Smooth muscle cell of the brain vasculature (primary cell): ENCODE results near the gene RANBP3.
A peak's percentile ranks its signal among the peaks of the same experiment; 100 is the strongest.
"Not testable (repeated sequence)": the region's sequence is repeated elsewhere in the genome, so short reads cannot be mapped to it uniquely, and the experiment has no call there.

Source experiments
- DNase-seq: peaks from one replicate; pipeline ENCODE4 v3.0.0-alpha.2; 2012; ENCODE audit warnings: low read depth, low spot score

RANBP3 gene

DNA sequence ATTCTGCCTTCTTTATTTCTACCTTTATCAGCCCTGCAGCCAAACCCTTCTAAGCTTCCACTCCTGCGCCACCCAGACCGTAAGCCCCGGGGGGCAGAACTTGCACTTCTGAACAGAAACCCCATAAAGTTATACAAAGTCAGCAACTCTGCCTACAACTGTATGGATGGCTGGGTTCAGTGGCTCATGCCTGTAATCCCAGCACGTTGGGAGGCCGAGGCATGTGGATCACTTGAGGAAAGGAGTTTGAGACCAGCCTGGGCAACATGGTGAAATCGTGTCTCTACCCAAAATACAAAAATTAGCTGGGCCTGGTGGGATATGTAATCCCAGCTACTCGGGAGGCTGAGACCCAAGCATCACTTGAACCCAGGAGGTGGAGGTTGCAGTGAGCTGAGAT is 10.4 kb downstream of the RANBP3 start:
- no peak for DNase-seq

DNA sequence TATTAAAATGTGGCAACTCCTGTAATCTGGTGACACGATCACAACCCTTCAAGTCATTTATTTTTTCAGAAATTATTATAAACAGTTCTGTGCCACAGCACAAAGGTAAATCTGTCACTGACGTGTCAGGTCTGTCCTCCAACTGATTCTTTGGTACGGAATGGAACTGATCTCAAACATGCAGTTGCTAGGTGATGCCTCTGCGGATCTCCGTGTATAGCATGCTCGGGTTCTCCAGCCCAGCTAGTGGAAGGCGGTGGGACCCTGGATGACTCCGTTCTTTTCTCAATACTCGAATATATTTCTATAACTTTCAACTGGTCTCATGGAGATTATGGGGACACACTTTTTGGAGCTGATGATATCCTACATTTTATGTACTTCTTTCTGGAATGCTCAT is 11.0 kb downstream of the RANBP3 start:
- no peak for DNase-seq

DNA sequence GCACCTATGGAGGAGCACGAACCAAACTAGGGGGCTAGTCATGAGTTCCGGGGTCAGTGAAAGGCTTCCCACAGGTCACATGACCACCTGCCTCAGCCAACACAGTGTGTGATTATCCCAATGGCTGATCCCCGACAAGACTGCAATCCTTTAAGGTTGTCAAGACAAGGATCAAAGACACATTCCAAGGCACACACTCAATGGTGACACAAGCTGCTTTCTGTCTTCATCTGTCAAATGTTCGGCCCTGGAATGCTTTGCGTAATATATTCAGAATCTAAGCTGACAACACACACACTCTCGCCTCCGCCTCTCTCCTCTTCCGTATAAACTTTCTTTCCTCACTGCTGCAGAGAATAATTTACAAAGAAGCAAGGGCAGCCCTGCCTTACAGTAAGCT is 11.7 kb downstream of the RANBP3 start:
- DNase-seq = no peak

DNA sequence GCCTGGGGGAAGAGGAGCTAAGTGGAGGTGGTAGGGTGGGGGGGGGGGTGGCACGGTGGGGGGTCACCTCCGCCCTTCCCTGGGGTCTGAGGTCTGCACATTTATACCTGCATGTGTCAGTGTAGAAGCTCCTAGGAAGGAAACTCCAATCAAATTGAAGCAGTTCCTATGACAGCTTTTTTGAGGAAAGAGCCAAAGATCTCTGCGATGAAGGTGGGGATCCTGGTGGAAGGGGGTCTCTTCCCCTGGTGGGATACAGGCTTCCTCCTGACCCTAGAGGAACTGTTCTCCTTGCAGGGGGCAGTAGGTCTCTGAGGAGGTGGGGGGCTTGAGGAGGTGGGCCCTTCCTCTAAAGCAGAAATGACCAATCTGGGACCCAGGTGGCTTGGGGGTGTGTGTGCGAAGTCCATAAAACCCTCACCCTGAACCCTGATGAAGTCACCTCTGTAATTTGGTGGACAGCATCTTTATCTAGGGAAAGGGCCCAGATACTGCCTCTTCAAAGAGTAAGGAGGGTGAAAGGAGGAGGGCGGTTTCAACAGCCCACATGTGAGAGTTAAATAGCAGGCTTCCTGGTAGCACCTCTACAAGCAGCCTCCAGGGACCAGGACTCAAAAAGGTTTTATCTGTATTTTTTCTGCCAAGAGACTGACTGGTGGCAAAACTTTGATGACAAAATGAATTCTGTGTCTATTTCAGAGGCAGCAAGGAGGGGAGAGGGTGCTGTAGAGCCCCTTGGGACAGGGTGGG is 12.9 kb downstream of the RANBP3 start:
- no peak for DNase-seq

DNA sequence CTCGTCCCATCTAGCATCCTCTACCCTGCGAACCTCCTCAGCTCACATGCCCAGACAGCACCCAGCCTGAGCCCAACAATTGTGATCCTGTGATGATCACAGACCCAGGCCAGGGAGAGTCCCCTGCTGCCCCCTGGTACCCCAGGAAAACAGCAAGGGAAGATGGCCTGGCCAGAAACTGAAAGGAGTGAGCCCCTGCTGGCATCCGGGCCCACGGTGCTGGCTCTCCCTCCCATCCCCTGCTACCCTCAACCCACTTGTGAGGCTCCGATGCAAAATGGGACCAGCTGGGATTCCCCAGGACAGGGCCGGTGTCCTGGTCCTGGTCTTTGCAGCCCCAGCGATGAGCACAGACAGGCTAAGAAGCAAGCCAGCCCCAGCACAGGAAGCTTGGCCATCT is 14.1 kb downstream of the RANBP3 start:
- no peak for DNase-seq

DNA sequence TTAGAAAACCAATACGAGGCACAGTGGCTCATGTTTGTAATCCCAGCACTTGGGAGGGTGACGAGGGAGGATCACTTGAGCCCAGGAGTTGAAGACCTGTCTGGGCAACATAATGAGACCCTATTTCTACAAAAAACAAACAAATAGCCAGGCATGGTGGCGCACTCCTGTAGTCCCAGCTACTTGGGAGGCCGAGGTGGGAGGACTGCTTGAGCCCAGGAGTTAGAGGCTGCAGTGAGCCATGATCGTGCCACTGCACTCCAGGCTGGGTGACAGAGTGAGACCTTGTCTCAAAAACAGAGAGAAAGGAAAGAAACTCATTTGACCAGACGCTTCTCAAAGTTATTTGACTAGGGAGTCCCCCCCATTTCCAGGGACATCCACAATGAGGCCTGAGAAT is 14.7 kb downstream of the RANBP3 start:
- not testable (repeated sequence) for DNase-seq

DNA sequence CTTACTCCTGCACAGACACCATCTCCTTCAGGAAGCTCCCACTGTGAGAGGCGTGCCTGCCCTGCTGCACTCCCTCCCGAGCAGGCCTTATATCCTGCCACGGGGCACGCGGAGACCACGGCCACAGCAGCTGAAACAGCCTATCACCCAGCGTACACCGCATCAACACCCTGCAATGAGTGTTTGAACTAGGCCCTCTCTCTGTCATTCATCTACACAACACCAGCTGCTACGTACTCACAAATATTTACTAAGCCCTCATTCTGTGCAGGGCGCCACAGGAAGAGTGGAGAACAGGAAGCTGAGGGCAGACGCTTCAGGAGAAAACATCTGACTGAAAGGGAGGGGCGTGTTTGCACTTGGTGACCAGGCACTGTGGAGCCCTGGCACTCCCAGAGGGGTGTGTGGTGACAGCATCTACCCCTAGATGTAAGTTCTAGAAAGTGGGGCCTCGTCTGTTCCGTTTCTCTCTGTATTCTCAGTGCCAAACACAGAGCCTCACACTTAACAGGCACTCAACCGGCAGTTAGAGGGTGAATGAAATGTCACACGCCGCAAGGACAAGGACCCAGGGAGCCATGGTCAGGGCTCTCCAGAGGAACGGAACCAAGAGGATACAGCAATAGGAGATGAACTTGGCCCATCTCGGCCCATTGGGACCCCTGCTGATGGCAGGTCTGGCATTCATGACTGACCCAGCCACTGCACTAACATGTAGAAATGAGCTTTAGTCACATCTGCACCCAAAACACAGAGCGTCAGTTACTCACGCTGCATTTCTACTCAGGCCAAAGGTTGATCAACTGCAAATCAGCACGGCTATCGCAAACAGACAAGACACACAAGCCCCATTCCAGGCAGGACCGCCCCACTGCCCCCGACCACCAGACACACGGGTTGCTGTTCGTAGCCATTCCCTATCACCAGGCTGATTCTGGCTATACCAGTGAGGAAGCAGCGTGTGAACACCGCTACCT is 15.7 kb downstream of the RANBP3 start:
- peak; percentile 83 for DNase-seq

GRCh38 chr19:5961641-5961968 is 16.3 kb downstream of the RANBP3 start:
- not testable (repeated sequence) for DNase-seq

DNA sequence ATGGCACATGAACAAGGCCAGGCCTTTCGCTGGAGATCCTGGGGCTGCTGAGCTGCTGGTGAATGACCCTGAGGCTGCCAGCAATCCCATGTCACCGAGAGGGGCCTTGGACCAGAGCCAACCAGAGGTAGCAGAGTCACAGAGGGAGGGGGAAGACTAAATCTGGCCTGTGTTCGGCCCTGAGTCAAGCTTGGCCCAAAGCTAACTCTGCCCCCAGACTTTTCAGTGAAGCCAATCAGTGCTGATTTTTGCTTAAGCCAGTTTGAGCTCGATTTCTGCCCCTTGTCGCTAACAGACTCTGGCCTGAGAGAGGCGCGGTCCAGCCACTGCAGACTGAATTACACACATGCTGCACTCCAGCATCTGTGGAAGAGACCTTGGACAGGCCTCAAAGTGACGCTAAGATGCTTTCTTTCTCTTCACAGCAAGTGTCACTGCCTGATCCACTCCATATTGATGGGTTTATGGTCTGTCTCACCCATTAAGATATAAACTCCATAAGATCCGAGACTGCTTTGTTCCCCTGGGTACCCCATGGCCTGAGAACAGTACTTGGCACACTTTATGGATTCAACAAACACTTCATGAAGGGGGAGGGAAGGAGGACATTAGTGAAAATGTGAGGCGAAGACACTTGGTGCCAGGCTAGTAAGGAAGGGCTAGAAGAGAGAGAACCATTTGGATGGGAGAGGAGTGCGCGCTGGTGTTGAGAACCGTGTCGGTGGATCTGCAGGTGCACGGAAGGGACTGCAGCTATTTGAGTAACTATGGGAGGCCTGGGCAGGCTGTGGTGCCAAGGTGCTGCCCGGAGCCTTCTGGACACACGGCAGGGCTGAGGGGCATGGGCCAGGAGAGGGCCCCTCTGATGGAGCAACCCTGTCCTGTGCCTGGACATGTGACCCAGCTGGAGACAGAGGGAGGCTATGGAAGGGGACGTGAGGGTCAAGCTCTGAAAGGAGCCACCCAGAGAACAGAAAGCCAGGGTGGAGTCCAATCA is 17.6 kb downstream of the RANBP3 start:
- DNase-seq = no peak

- no peak for DNase-seq
These were observed 18.5 kb downstream of the RANBP3 start for GRCh38 chr19:5959260-5960004.

DNA sequence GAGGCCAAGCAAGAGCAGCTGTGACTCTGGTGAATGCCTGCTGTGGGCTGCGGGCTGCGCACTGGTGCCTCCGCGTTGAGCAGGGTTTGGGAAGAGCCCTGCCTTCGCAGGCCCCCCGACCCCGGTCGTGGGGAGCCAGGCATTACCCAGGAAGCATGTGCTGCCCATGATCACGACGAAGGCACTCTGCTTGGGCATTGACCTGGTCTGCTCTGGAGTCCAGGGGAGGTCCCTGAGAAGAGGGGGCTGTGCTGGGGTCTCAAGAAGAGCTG is 19.2 kb downstream of the RANBP3 start:
- no peak for DNase-seq

- no peak for DNase-seq
These were observed 19.7 kb downstream of the RANBP3 start for GRCh38 chr19:5958074-5958850.

- DNase-seq = no peak
These were observed 20.8 kb downstream of the RANBP3 start for GRCh38 chr19:5957170-5957569.

- no peak for DNase-seq
These were observed 21.2 kb downstream of the RANBP3 start for GRCh38 chr19:5956728-5957127.

GRCh38 chr19:5956323-5956722 is 21.6 kb downstream of the RANBP3 start:
- no peak for DNase-seq

GRCh38 chr19:5955636-5955935 is 22.4 kb downstream of the RANBP3 start:
- no peak for DNase-seq

- no peak for DNase-seq
These were observed 23.6 kb downstream of the RANBP3 start for GRCh38 chr19:5954293-5954692.

- DNase-seq = no peak
These were observed 24.2 kb downstream of the RANBP3 start for GRCh38 chr19:5953680-5954213.

DNA sequence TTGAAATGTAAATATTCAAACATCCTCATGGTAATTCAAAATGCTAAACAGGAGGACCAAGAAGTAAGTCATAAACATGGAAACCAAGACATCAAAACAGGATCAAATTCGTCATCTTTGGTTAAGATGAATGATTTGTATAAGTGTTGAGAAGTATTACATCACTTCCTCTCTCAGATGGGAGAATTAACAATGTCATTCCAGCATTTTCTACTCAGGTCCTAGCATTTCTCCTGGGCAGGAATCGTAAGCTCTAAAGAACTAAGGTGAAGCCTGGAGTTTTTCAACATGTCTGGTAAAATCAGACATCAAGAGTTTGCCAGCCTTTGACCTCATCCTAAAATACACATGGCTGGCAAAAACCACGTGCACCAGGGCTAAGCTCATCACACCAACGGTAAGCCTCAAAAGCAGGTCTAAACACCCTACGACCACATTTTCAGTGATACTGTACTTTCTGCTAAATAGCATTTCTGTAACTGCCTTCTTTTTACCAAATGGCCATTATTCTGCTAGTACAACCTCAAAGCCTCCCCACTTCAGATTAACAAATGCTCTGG is 24.8 kb downstream of the RANBP3 start:
- no peak for DNase-seq
